ENCODE results near the gene CDC26. TPM values are rescaled to one million over a fixed set of nuclear protein-coding genes. Genes with fewer than 3 reads are reported as not detected.
"Not testable (repeated sequence)": the region's sequence is repeated elsewhere in the genome, so short reads cannot be mapped to it uniquely, and the experiment has no call there.

The CDC26 gene
- total RNA-seq, 1 experiment from 2014 or later, result 51.6 TPM

- intact Hi-C loops (cut with micrococcal nuclease), result no loop called here
- Mint-ChIP-seq H3K4me3 (ENCODE audit: unreplicated experiment) (no peak overlapping the region), H3K4me1 (ENCODE audit: insufficient read depth, unreplicated experiment) (peaks cover 6% of the 10 kb centered on the region), H3K9me3 (ENCODE audit: unreplicated experiment) (no peaks in the 10 kb centered on the region), H3K27ac (ENCODE audit: low read depth, unreplicated experiment) (no peak overlapping the region), H3K27me3 (ENCODE audit: insufficient read depth, unreplicated experiment) (no peaks in the 10 kb centered on the region), H3K36me3 (ENCODE audit: insufficient read depth, unreplicated experiment) (no peaks in the 10 kb centered on the region)
- no TSS peak for BruUV-seq (replicated peaks)
- CTCF ChIA-PET, result interaction anchor here (0.5 to 2.2 kb wide), 6 partner anchors 18 to 1503 kb away, joined by 3 to 9 read pairs (median 3); no protein-coding TSS in a partner anchor
- no peak for TF ChIP-seq CTCF (IDR thresholded peaks at IDR 0.05; ENCODE audit: unreplicated experiment)
- POLR2A ChIA-PET, result interaction anchor here (0.6 to 1.5 kb wide), 3 partner anchors 34 to 959 kb away, joined by 3 to 4 read pairs (median 3); partner anchors contain the start of gene CDC26
- no peak for DNase-seq (ENCODE audit: unreplicated experiment)
These were observed 34.2 kb downstream of the CDC26 start for GRCh38 chr9:113241161-113241560.

DNA sequence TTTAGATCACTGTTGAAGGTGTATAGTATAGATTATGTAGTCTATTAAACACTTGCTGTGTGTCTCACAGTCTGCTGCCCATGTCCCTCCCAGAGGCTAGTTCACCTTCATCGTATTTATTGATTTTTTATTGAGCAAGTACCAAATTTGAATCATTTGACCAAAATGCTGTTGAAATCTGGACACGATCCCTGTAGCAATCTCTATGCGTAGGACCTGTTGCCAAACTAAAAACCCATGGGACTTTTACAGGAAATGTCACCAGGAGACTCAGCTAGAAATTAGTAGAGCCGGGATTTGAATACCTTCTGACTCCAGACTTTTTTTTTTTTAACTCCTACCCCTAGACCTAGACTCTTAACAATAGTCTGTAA lies 36.5 kb downstream of the CDC26 start:
- H3K4me3 Mint-ChIP-seq (ENCODE audit: unreplicated experiment), result no peak overlapping the region
- CTCF ChIA-PET, result interaction anchor here (0.6 to 1.1 kb wide), 2 partner anchors 17 to 23 kb away, joined by 3 to 4 read pairs; no protein-coding TSS in a partner anchor
- intact Hi-C loops (cut with micrococcal nuclease), result no loop called here
- no TSS peak for BruUV-seq (replicated peaks)
- DNase-seq (ENCODE audit: unreplicated experiment), result no peak
- no peaks in the 10 kb centered on the region for H3K27me3 Mint-ChIP-seq (ENCODE audit: insufficient read depth, unreplicated experiment)
- no peaks in the 10 kb centered on the region for H3K36me3 Mint-ChIP-seq (ENCODE audit: insufficient read depth, unreplicated experiment)
- TF ChIP-seq CTCF (IDR thresholded peaks at IDR 0.05; ENCODE audit: unreplicated experiment), result no peak
- no peaks in the 10 kb centered on the region for H3K9me3 Mint-ChIP-seq (ENCODE audit: unreplicated experiment)
- POLR2A ChIA-PET, result interaction anchor here (0.6 to 3.2 kb wide), 2 partner anchors 17 to 683 kb away, joined by 5 to 22 read pairs; partner anchors contain the start of genes FKBP15 and SLC31A1
- H3K27ac Mint-ChIP-seq (ENCODE audit: low read depth, unreplicated experiment), result no peak overlapping the region
- H3K4me1 Mint-ChIP-seq (ENCODE audit: insufficient read depth, unreplicated experiment), result peaks cover 6% of the 10 kb centered on the region

GRCh38 chr9:113238202-113238858 lies 37.0 kb downstream of the CDC26 start:
- DNase-seq (ENCODE audit: unreplicated experiment), result no peak
- H3K4me3 Mint-ChIP-seq (ENCODE audit: unreplicated experiment), result no peak overlapping the region
- intact Hi-C loops (cut with micrococcal nuclease), result no loop called here
- peaks cover 6% of the 10 kb centered on the region for H3K4me1 Mint-ChIP-seq (ENCODE audit: insufficient read depth, unreplicated experiment)
- no TSS peak for BruUV-seq (replicated peaks)
- H3K27me3 Mint-ChIP-seq (ENCODE audit: insufficient read depth, unreplicated experiment), result no peaks in the 10 kb centered on the region
- CTCF ChIA-PET, result interaction anchor here (1.1 kb wide), 1 partner anchor 24 kb away, joined by 4 read pairs; no protein-coding TSS in a partner anchor
- no peaks in the 10 kb centered on the region for H3K9me3 Mint-ChIP-seq (ENCODE audit: unreplicated experiment)
- no peaks in the 10 kb centered on the region for H3K36me3 Mint-ChIP-seq (ENCODE audit: insufficient read depth, unreplicated experiment)
- no peak overlapping the region for H3K27ac Mint-ChIP-seq (ENCODE audit: low read depth, unreplicated experiment)
- POLR2A ChIA-PET, result interaction anchor here (0.6 to 3.2 kb wide), 3 partner anchors 17 to 682 kb away, joined by 3 to 22 read pairs (median 5); partner anchors contain the start of genes FKBP15 and SLC31A1
- TF ChIP-seq CTCF (IDR thresholded peaks at IDR 0.05; ENCODE audit: unreplicated experiment), result no peak

GRCh38 chr9:113237026-113237425 lies 38.3 kb downstream of the CDC26 start:
- ChIA-PET POLR2A (interaction anchor here (0.6 to 1.1 kb wide), 3 partner anchors 14 to 1134 kb away, joined by 3 to 7 read pairs (median 4); partner anchors contain the start of genes FKBP15 and SLC31A1), CTCF (no interaction called here)
- DNase-seq (ENCODE audit: unreplicated experiment), result no peak
- TF ChIP-seq CTCF (IDR thresholded peaks at IDR 0.05; ENCODE audit: unreplicated experiment), result no peak
- H3K27ac Mint-ChIP-seq (ENCODE audit: low read depth, unreplicated experiment), result no peak overlapping the region
- peaks cover 6% of the 10 kb centered on the region for H3K4me1 Mint-ChIP-seq (ENCODE audit: insufficient read depth, unreplicated experiment)
- H3K9me3 Mint-ChIP-seq (ENCODE audit: unreplicated experiment), result no peaks in the 10 kb centered on the region
- no peaks in the 10 kb centered on the region for H3K27me3 Mint-ChIP-seq (ENCODE audit: insufficient read depth, unreplicated experiment)
- BruUV-seq (replicated peaks), result no TSS peak
- peaks cover 1% of the 10 kb centered on the region for H3K36me3 Mint-ChIP-seq (ENCODE audit: insufficient read depth, unreplicated experiment)
- intact Hi-C loops (cut with micrococcal nuclease), result no loop called here
- no peak overlapping the region for H3K4me3 Mint-ChIP-seq (ENCODE audit: unreplicated experiment)

DNA sequence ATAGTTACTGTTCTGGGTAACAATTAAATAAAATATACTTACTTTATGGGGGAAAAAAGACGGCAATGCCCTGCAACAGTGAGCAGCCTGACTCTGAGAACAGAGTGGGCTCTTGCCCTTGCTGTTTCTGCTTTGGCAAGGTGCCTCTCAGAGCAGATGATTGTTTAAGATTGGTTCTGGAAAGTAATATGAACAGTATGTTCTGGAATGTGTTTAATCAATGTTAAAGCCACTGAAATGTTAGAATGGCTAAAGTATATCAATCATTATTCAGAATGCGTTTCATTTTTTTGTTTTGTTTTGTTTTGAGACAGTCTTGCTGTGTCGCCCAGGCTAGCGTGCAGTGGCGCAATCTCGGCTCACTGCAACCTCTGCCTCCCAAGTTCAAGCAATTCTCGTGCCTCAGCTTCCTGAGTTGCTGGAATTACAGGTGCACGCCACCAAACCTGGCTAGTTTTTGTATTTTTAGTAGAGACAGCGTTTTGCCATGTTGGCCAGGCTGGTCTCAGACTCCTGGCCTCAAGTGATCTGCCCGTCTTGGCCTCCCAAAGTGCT lies 39.6 kb downstream of the CDC26 start:
- POLR2A ChIA-PET; H3K9me3 Mint-ChIP-seq (ENCODE audit: unreplicated experiment); H3K27me3 Mint-ChIP-seq (ENCODE audit: insufficient read depth, unreplicated experiment); CTCF ChIA-PET; intact Hi-C loops (cut with micrococcal nuclease); H3K4me1 Mint-ChIP-seq (ENCODE audit: insufficient read depth, unreplicated experiment); BruUV-seq (replicated peaks); H3K4me3 Mint-ChIP-seq (ENCODE audit: unreplicated experiment); H3K27ac Mint-ChIP-seq (ENCODE audit: low read depth, unreplicated experiment); DNase-seq (ENCODE audit: unreplicated experiment); H3K36me3 Mint-ChIP-seq (ENCODE audit: insufficient read depth, unreplicated experiment): not testable (repeated sequence)

All from MCF 10A (cell line).